T-helper 1 cell treated with Interleukin-12 subunit alpha and Interleukin-12 subunit beta and Interleukin-4 antibody, amounts not matched to agents 30 μg/mL and 1 μg/mL, for 36 hours (primary cell): ENCODE measurements around the gene IFITM5.
"Not testable (repeated sequence)": the region's sequence is repeated elsewhere in the genome, so short reads cannot be mapped to it uniquely, and the experiment has no call there.

Experiments used
- H3K27ac Mint-ChIP-seq: one replicate; pipeline ENCODE4 v1.8.0; 2021; ENCODE audit warnings: mild to moderate bottlenecking, mixed read lengths
- H3K27me3 Mint-ChIP-seq: one replicate; pipeline ENCODE4 v1.8.0; 2021; ENCODE audit warnings: low read depth, mixed read lengths
- H3K36me3 Mint-ChIP-seq: one replicate; pipeline ENCODE4 v1.8.0; 2021; ENCODE audit warnings: low read depth, mixed read lengths
- H3K4me1 Mint-ChIP-seq: one replicate; pipeline ENCODE4 v1.8.0; 2021; ENCODE audit warnings: low read depth, mixed read lengths
- H3K4me3 Mint-ChIP-seq: one replicate; pipeline ENCODE4 v1.8.0; 2021; ENCODE audit warnings: mild to moderate bottlenecking, moderate library complexity, mixed read lengths
- H3K9me3 Mint-ChIP-seq: one replicate; pipeline ENCODE4 v1.8.0; 2021; ENCODE audit warnings: mixed read lengths

IFITM5 gene

GRCh38 chr11:309979-310572, 10.8 kb upstream of the IFITM5 start:
- not testable (repeated sequence) for H3K27me3 Mint-ChIP-seq, H3K9me3 Mint-ChIP-seq
- Mint-ChIP-seq H3K27ac (peak overlapping the region; percentile 83), H3K36me3 (peaks cover 30% of the 10 kb centered on the region), H3K4me1 (peaks cover 44% of the 10 kb centered on the region), H3K4me3 (peak overlapping the region; percentile 88)

- Mint-ChIP-seq H3K36me3 (peaks cover 21% of the 10 kb centered on the region), H3K27ac (peak overlapping the region; percentile 83), H3K4me3 (peak overlapping the region; percentile 88), H3K4me1 (peaks cover 46% of the 10 kb centered on the region)
- not testable (repeated sequence) for H3K27me3 Mint-ChIP-seq, H3K9me3 Mint-ChIP-seq
Measured at GRCh38 chr11:308740-309665, 9.7 kb upstream of the IFITM5 start.

GRCh38 chr11:307766-308708, 8.7 kb upstream of the IFITM5 start, which contains the start of gene IFITM2:
Gene IFITM2, plus strand, starts transcription at chr11:307816. Its CDS starts 377 bp downstream, at chr11:308193.
- peak within 1 kb of the TSS; percentile 83 for H3K27ac Mint-ChIP-seq
- not testable (repeated sequence) for H3K27me3 Mint-ChIP-seq, H3K9me3 Mint-ChIP-seq
- H3K4me3 Mint-ChIP-seq, result peak within 1 kb of the TSS; percentile 88
- peaks cover 37% of the 10 kb centered on the region for H3K4me1 Mint-ChIP-seq
- peaks cover 18% of the 10 kb centered on the region for H3K36me3 Mint-ChIP-seq

- Mint-ChIP-seq H3K27ac (peak overlapping the region; percentile 67), H3K4me3 (peak overlapping the region; percentile 88), H3K36me3 (peaks cover 16% of the 10 kb centered on the region), H3K4me1 (peaks cover 31% of the 10 kb centered on the region), H3K9me3 (no peaks in the 10 kb centered on the region), H3K27me3 (peaks cover 3% of the 10 kb centered on the region)
Measured at GRCh38 chr11:306645-307371, 7.5 kb upstream of the IFITM5 start.

- Mint-ChIP-seq H3K9me3 (no peaks in the 10 kb centered on the region), H3K27ac (no peak overlapping the region), H3K27me3 (peaks cover 7% of the 10 kb centered on the region), H3K4me1 (peaks cover 30% of the 10 kb centered on the region), H3K36me3 (peaks cover 16% of the 10 kb centered on the region), H3K4me3 (no peak overlapping the region)
Measured at GRCh38 chr11:305844-306211, 6.5 kb upstream of the IFITM5 start.

- Mint-ChIP-seq H3K36me3 (peaks cover 16% of the 10 kb centered on the region), H3K27me3 (peaks cover 13% of the 10 kb centered on the region), H3K9me3 (no peaks in the 10 kb centered on the region), H3K27ac (peak overlapping the region; percentile 52), H3K4me1 (peaks cover 30% of the 10 kb centered on the region), H3K4me3 (no peak overlapping the region)
Measured at GRCh38 chr11:304915-305843, 5.9 kb upstream of the IFITM5 start.

- H3K4me1 Mint-ChIP-seq, result peaks cover 24% of the 10 kb centered on the region
- no peak overlapping the region for H3K4me3 Mint-ChIP-seq
- H3K27ac Mint-ChIP-seq, result no peak overlapping the region
- no peaks in the 10 kb centered on the region for H3K9me3 Mint-ChIP-seq
- peaks cover 10% of the 10 kb centered on the region for H3K36me3 Mint-ChIP-seq
- H3K27me3 Mint-ChIP-seq, result peaks cover 14% of the 10 kb centered on the region
Measured at GRCh38 chr11:304061-304506, 4.8 kb upstream of the IFITM5 start.

- Mint-ChIP-seq H3K27me3 (peaks cover 14% of the 10 kb centered on the region), H3K9me3 (no peaks in the 10 kb centered on the region), H3K27ac (no peak overlapping the region), H3K36me3 (peaks cover 5% of the 10 kb centered on the region), H3K4me3 (no peak overlapping the region), H3K4me1 (peaks cover 24% of the 10 kb centered on the region)
Measured at GRCh38 chr11:303363-303762, 4.0 kb upstream of the IFITM5 start.

- Mint-ChIP-seq H3K27me3 (peaks cover 14% of the 10 kb centered on the region), H3K9me3 (no peaks in the 10 kb centered on the region), H3K36me3 (no peaks in the 10 kb centered on the region), H3K4me1 (peaks cover 12% of the 10 kb centered on the region), H3K4me3 (no peak overlapping the region), H3K27ac (peak overlapping the region; percentile 3)
Measured at GRCh38 chr11:299951-300735, 817 bp upstream of the IFITM5 start.

GRCh38 chr11:298406-299065, 790 bp downstream of the IFITM5 start:
- Mint-ChIP-seq H3K27me3 (peaks cover 14% of the 10 kb centered on the region), H3K4me3 (no peak overlapping the region), H3K36me3 (no peaks in the 10 kb centered on the region), H3K9me3 (no peaks in the 10 kb centered on the region), H3K27ac (no peak overlapping the region), H3K4me1 (peaks cover 9% of the 10 kb centered on the region)

GRCh38 chr11:297586-298405, 1.5 kb downstream of the IFITM5 start:
- no peaks in the 10 kb centered on the region for H3K36me3 Mint-ChIP-seq
- peaks cover 7% of the 10 kb centered on the region for H3K4me1 Mint-ChIP-seq
- peaks cover 12% of the 10 kb centered on the region for H3K27me3 Mint-ChIP-seq
- no peaks in the 10 kb centered on the region for H3K9me3 Mint-ChIP-seq
- peak overlapping the region; percentile 21 for H3K4me3 Mint-ChIP-seq
- H3K27ac Mint-ChIP-seq, result peak overlapping the region; percentile 57
